GM23338 (cell line): ENCODE results near the gene FRMPD1. TPM values are rescaled to one million over a fixed set of nuclear protein-coding genes. Genes with fewer than 3 reads are reported as not detected.

Source experiments
- ATAC-seq: fragments of 200-7000 bp; cut with Tn5 transposase; 3 replicates; pipeline ENCODE4 v1.9.1; 2020
- DNase-seq: peaks from one replicate; pipeline ENCODE4 v3.0.0-alpha.2; 2015; ENCODE audit warnings: low spot score
- H2AFZ ChIP-seq: fragments of 200-600 bp; sonication (generic); 2 replicates; pipeline ENCODE4 v1.8.0; 2016; ENCODE audit warnings: antibody characterized with exemption, mild to moderate bottlenecking, moderate library complexity
- H3F3A ChIP-seq: fragments of 200-600 bp; sonication (generic); replicated peaks from 2 replicates; pipeline ENCODE4 v1.8.0; 2017; ENCODE audit warnings: antibody characterized with exemption, mixed run types, low read depth
- H3K27ac ChIP-seq: fragments of 200-600 bp; sonication (generic); 2 replicates; pipeline ENCODE4 v1.6.1; 2016; ENCODE audit warnings: low read depth
- H3K27me3 ChIP-seq: fragments of 200-600 bp; sonication (generic); 2 replicates; pipeline ENCODE4 v1.8.0; 2016; ENCODE audit warnings: mild to moderate bottlenecking, mixed run types, moderate library complexity; ENCODE audit not compliant: insufficient read depth
- H3K36me3 ChIP-seq: fragments of 200-600 bp; sonication (generic); 2 replicates; pipeline ENCODE4 v1.8.0; 2016; ENCODE audit warnings: mild to moderate bottlenecking; ENCODE audit not compliant: insufficient read depth
- H3K4me1 ChIP-seq: fragments of 200-600 bp; sonication (generic); 2 replicates; pipeline ENCODE4 v1.8.0; 2016; ENCODE audit warnings: mild to moderate bottlenecking, moderate library complexity; ENCODE audit not compliant: insufficient read depth
- H3K4me2 ChIP-seq: fragments of 200-600 bp; sonication (generic); 2 replicates; pipeline ENCODE4 v1.7.1; 2017; ENCODE audit warnings: mixed run types
- H3K4me3 ChIP-seq: fragments of 200-600 bp; sonication (generic); 2 replicates; pipeline ENCODE4 v1.6.1; 2016; ENCODE audit warnings: mixed run types
- H3K79me2 ChIP-seq: fragments of 200-600 bp; sonication (generic); replicated peaks from 2 replicates; pipeline ENCODE4 v1.8.0; 2017; ENCODE audit warnings: mild to moderate bottlenecking; ENCODE audit not compliant: insufficient read depth
- H3K9me2 ChIP-seq: fragments of 200-600 bp; sonication (generic); 2 replicates; pipeline ENCODE4 v1.8.0; 2017; ENCODE audit not compliant: insufficient read depth
- H4K20me1 ChIP-seq: fragments of 200-600 bp; sonication (generic); replicated peaks from 2 replicates; pipeline ENCODE4 v1.8.0; 2017; ENCODE audit warnings: mild to moderate bottlenecking; ENCODE audit not compliant: insufficient read depth
- H3K27ac Mint-ChIP-seq: 2 replicates; pipeline ENCODE4 v1.8.0; 2020; ENCODE audit warnings: inconsistent platforms, mild to moderate bottlenecking, moderate library complexity, mixed read lengths
- H3K27me3 Mint-ChIP-seq: 3 replicates; pipeline ENCODE4 v1.8.0; 2022; ENCODE audit warnings: low read depth, mild to moderate bottlenecking, moderate library complexity, mixed read lengths, inconsistent platforms; ENCODE audit not compliant: insufficient read depth, poor library complexity
- H3K36me3 Mint-ChIP-seq: 3 replicates; pipeline ENCODE4 v1.8.0; 2021; ENCODE audit warnings: low read depth, mild to moderate bottlenecking, inconsistent platforms, moderate library complexity, mixed read lengths
- H3K4me1 Mint-ChIP-seq: 3 replicates; pipeline ENCODE4 v1.8.0; 2020; ENCODE audit warnings: mild to moderate bottlenecking, inconsistent platforms, mixed read lengths
- H3K4me3 Mint-ChIP-seq: 3 replicates; pipeline ENCODE4 v1.8.0; 2021; ENCODE audit warnings: moderate library complexity, mild to moderate bottlenecking, inconsistent platforms, mixed read lengths
- H3K9me3 Mint-ChIP-seq: 3 replicates; pipeline ENCODE4 v1.8.0; 2020; ENCODE audit warnings: moderate library complexity, mild to moderate bottlenecking, inconsistent platforms, mixed read lengths
- CREB1 ChIP-seq: fragments of 250-450 bp; sonication (Bioruptor Pico); IDR thresholded peaks from 2 replicates; pipeline ENCODE4 v1.5.0; 2020; ENCODE audit warnings: low read depth, mild to moderate bottlenecking, moderate library complexity
- ETS1 ChIP-seq: IDR thresholded peaks from 2 replicates; pipeline ENCODE4 v1.6.1; 2016; ENCODE audit warnings: antibody characterized with exemption
- EZH2 ChIP-seq: fragments of 200-600 bp; sonication (generic); IDR thresholded peaks from one replicate; pipeline ENCODE4 v1.8.0; 2017; ENCODE audit warnings: antibody characterized with exemption, mild to moderate bottlenecking, low read depth; ENCODE audit not compliant: unreplicated experiment
- EZH2phosphoT487 ChIP-seq: fragments of 200-600 bp; sonication (generic); IDR thresholded peaks from one replicate; pipeline ENCODE4 v1.8.1; 2018; ENCODE audit warnings: antibody characterized with exemption; ENCODE audit not compliant: unreplicated experiment
- JUNB ChIP-seq: IDR thresholded peaks from one replicate; pipeline ENCODE4 v1.6.1; 2016; ENCODE audit warnings: antibody characterized with exemption; ENCODE audit not compliant: unreplicated experiment
- NANOG ChIP-seq: IDR thresholded peaks from 2 replicates; pipeline ENCODE4 v1.6.1; 2016; ENCODE audit warnings: antibody characterized with exemption, borderline replicate concordance
- POLR2AphosphoS5 ChIP-seq: IDR thresholded peaks from 2 replicates; pipeline ENCODE4 v1.6.1; 2016; ENCODE audit warnings: antibody characterized with exemption, low read depth
- REST ChIP-seq: IDR thresholded peaks from one replicate; pipeline ENCODE4 v1.6.1; 2018; ENCODE audit warnings: antibody characterized with exemption; ENCODE audit not compliant: unreplicated experiment
- STAT1 ChIP-seq: IDR thresholded peaks from one replicate; pipeline ENCODE4 v1.6.1; 2016; ENCODE audit warnings: antibody characterized with exemption; ENCODE audit not compliant: unreplicated experiment
- ZNF114 ChIP-seq: fragments of 250-450 bp; sonication (Bioruptor Pico); IDR thresholded peaks from 2 replicates; pipeline ENCODE4 v1.5.0; 2020; ENCODE audit warnings: mild to moderate bottlenecking, moderate library complexity
- ZNF331 ChIP-seq: fragments of 250-450 bp; sonication (Bioruptor Pico); IDR thresholded peaks from 2 replicates; pipeline ENCODE4 v1.5.0; 2020; ENCODE audit warnings: low read depth, mild to moderate bottlenecking, moderate library complexity
- polyA plus RNA-seq: library from polyadenylated mRNA; unstranded; fragments of >200 nt; fragmentation: Nextera tagmentation; extraction: Ambion mirVana; gene quantifications from 2 replicates; pipeline ENCODE4 v1.2.1, GENCODE V29; 2016
- total RNA-seq: library from RNA; depleted of rRNA; stranded (reverse); fragments of >200 nt; shearing (Covaris generic); gene quantifications from 2 replicates; pipeline ENCODE4 v1.2.3, GENCODE V29; 2014
- TF ChIP-seq, protein P1 (sequence below): fragments of 250-450 bp; sonication (Bioruptor Pico); IDR thresholded peaks from 2 replicates; pipeline ENCODE4 v1.5.0; 2020; ENCODE audit warnings: mild to moderate bottlenecking, moderate library complexity
- TF ChIP-seq, protein P2 (sequence below), 2 experiments: fragments of 200-600 bp in 1 of 2; sonication (generic) in 1 of 2; conservative IDR thresholded peaks; 2 replicates each; pipeline versions ENCODE4 v1.5.1 to v1.6.1; 2016 to 2017; ENCODE audit warnings: antibody characterized with exemption in 2 of 2, low read depth in 2 of 2, mild to moderate bottlenecking in 2 of 2, moderate library complexity in 1 of 2

The FRMPD1 gene
- total and polyA plus RNA-seq, 2 experiments from 2014 or later, result 0.23 to 0.63 TPM

- H3K27ac Mint-ChIP-seq, result no peak overlapping the region
- Histone ChIP-seq H3K4me3 (no peak overlapping the region), H3K27me3 (0 out of 2 replicates have a peak, but pooled peaks cover 4% of the 10 kb centered on the region), H3K9me2 (no peaks in the 10 kb centered on the region), H4K20me1 (no peaks in the 10 kb centered on the region), H3K4me2 (no peak overlapping the region), H3K4me1 (no peaks in the 10 kb centered on the region), H3K79me2 (peaks cover 1% of the 10 kb centered on the region; the same call in 1 of the 2 replicates), H2AFZ (no peak overlapping the region), H3F3A (0 out of 2 replicates have a peak, but pooled peaks cover 4% of the 10 kb centered on the region), H3K36me3 (no peaks in the 10 kb centered on the region), H3K27ac (no peak overlapping the region)
- no peak for TF ChIP-seq CREB1 (CRISPR knock-in tag)
- TF ChIP-seq ZNF331, result no peak
- no peak for TF ChIP-seq EZH2
- no peak for TF ChIP-seq JUNB
- TF ChIP-seq ETS1, result no peak
- TF ChIP-seq EZH2phosphoT487, result no peak
- no peak for TF ChIP-seq ZNF114 (CRISPR knock-in tag)
- TF ChIP-seq STAT1, result no peak
- TF ChIP-seq, protein P1, sequence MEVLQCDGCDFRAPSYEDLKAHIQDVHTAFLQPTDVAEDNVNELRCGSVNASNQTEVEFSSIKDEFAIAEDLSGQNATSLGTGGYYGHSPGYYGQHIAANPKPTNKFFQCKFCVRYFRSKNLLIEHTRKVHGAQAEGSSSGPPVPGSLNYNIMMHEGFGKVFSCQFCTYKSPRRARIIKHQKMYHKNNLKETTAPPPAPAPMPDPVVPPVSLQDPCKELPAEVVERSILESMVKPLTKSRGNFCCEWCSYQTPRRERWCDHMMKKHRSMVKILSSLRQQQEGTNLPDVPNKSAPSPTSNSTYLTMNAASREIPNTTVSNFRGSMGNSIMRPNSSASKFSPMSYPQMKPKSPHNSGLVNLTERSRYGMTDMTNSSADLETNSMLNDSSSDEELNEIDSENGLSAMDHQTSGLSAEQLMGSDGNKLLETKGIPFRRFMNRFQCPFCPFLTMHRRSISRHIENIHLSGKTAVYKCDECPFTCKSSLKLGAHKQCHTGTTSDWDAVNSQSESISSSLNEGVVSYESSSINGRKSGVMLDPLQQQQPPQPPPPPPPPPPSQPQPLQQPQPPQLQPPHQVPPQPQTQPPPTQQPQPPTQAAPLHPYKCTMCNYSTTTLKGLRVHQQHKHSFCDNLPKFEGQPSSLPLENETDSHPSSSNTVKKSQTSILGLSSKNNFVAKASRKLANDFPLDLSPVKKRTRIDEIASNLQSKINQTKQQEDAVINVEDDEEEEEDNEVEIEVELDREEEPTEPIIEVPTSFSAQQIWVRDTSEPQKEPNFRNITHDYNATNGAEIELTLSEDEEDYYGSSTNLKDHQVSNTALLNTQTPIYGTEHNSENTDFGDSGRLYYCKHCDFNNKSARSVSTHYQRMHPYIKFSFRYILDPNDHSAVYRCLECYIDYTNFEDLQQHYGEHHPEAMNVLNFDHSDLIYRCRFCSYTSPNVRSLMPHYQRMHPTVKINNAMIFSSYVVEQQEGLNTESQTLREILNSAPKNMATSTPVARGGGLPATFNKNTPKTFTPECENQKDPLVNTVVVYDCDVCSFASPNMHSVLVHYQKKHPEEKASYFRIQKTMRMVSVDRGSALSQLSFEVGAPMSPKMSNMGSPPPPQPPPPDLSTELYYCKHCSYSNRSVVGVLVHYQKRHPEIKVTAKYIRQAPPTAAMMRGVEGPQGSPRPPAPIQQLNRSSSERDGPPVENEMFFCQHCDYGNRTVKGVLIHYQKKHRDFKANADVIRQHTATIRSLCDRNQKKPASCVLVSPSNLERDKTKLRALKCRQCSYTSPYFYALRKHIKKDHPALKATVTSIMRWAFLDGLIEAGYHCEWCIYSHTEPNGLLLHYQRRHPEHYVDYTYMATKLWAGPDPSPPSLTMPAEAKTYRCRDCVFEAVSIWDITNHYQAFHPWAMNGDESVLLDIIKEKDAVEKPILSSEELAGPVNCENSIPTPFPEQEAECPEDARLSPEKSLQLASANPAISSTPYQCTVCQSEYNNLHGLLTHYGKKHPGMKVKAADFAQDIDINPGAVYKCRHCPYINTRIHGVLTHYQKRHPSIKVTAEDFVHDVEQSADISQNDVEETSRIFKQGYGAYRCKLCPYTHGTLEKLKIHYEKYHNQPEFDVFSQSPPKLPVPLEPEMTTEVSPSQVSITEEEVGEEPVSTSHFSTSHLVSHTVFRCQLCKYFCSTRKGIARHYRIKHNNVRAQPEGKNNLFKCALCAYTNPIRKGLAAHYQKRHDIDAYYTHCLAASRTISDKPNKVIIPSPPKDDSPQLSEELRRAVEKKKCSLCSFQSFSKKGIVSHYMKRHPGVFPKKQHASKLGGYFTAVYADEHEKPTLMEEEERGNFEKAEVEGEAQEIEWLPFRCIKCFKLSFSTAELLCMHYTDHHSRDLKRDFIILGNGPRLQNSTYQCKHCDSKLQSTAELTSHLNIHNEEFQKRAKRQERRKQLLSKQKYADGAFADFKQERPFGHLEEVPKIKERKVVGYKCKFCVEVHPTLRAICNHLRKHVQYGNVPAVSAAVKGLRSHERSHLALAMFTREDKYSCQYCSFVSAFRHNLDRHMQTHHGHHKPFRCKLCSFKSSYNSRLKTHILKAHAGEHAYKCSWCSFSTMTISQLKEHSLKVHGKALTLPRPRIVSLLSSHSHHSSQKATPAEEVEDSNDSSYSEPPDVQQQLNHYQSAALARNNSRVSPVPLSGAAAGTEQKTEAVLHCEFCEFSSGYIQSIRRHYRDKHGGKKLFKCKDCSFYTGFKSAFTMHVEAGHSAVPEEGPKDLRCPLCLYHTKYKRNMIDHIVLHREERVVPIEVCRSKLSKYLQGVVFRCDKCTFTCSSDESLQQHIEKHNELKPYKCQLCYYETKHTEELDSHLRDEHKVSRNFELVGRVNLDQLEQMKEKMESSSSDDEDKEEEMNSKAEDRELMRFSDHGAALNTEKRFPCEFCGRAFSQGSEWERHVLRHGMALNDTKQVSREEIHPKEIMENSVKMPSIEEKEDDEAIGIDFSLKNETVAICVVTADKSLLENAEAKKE (CRISPR knock-in tag), result no peak
- no peak for TF ChIP-seq POLR2AphosphoS5
- no peak for TF ChIP-seq NANOG
- TF ChIP-seq, protein P2, sequence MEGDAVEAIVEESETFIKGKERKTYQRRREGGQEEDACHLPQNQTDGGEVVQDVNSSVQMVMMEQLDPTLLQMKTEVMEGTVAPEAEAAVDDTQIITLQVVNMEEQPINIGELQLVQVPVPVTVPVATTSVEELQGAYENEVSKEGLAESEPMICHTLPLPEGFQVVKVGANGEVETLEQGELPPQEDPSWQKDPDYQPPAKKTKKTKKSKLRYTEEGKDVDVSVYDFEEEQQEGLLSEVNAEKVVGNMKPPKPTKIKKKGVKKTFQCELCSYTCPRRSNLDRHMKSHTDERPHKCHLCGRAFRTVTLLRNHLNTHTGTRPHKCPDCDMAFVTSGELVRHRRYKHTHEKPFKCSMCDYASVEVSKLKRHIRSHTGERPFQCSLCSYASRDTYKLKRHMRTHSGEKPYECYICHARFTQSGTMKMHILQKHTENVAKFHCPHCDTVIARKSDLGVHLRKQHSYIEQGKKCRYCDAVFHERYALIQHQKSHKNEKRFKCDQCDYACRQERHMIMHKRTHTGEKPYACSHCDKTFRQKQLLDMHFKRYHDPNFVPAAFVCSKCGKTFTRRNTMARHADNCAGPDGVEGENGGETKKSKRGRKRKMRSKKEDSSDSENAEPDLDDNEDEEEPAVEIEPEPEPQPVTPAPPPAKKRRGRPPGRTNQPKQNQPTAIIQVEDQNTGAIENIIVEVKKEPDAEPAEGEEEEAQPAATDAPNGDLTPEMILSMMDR (conservative IDR thresholded peaks at IDR 0.05; ENCODE audit: low read depth in 2 of 2), result no peak
- no peak for TF ChIP-seq REST
- no peak overlapping the region for H3K4me3 Mint-ChIP-seq
- H3K4me1 Mint-ChIP-seq, result peaks cover 5% of the 10 kb centered on the region; the same call in 2 of the 3 replicates
- H3K9me3 Mint-ChIP-seq, result no peaks in the 10 kb centered on the region; the same call in 2 of the 3 replicates
- H3K36me3 Mint-ChIP-seq, result no peaks in the 10 kb centered on the region; the same call in 2 of the 3 replicates
- peaks cover 3% of the 10 kb centered on the region for H3K27me3 Mint-ChIP-seq
- DNase-seq, result no peak
- no peak for ATAC-seq
Measured at GRCh38 chr9:37790096-37790495, 139.3 kb downstream of the FRMPD1 start.
